ENCODE data around the gene EEF1G. TPM values are rescaled to one million over a fixed set of nuclear protein-coding genes. Genes with fewer than 3 reads are reported as not detected.
"Not testable (repeated sequence)": the region's sequence is repeated elsewhere in the genome, so short reads cannot be mapped to it uniquely, and the experiment has no call there.

Gene EEF1G
- total RNA-seq, 1 donor from 2014 or later, result 865 TPM

DNA sequence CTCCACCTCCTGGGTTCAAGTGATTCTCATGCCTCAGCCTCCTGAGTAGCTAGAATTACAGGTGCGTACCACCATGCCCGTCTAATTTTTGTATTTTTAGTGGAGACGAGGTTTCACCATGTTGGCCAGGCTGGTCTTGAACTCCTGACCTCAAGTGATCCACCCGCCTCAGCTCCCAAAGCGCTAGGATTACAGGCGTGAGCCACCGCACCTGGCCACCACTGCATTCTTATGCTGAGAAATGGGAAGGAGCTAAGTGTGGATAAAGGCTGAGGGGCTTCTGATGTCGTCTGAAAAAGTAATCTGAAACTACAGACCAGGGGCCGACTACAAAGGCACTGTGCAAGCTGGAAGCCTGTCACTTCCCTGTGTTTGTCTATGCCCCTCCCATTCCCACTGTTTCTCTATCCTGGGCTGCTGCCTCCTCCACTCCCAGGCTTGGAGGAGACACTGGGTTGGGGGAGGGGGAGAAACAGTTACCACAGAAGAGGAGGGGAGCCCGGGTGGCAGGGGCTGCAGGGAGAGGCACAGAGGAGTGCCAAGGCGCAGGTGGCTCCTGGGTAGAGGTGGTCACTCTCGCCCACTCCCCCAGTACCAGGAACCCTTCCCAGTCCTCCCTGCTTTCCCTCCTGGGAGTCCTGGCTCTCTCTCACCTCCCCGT is 30.9 kb upstream of the EEF1G start:
- no peak for DNase-seq (ENCODE audit: low spot score)

DNA sequence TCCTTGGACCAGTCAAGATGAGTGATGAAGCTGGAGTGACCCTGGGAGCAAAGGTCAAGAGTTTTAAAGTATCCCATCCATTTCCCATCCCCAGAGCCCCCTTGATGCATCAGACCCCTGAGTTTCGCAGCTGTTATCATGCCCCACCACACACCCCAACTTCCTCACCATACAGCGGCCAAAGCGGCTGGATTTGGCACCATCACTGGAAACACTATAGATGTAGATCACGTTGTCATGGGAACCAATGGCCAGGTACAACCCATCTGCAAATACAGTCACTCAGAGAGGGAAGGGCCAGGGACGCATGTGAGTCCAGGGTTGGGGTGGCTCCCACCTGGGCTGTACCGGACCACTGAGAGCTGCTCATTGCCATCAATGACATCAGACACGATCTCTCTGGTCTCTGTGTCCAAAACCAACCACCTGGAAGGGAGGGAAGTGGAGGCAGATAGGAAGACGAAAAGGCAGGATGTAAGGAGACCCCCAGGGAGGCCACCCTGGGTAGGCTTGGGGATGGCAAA is 30.1 kb upstream of the EEF1G start:
- no peak for DNase-seq (ENCODE audit: low spot score)

DNA sequence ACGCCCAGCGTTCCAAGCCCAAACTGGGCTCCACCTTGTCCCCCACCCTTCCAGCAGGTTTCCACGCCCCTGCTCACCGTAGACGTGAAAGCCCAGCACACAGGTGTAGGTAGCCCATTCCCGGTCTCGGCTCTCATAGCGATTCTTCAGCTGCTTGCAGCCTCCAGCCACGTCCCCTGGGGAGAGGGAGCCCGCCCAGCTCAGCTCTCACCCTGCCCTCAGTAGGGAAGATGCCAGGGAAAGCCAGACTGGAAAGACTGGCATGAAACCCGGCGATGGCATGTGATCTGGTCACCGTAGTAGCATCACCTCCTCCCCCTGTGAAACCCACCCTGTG is 29.3 kb upstream of the EEF1G start:
- DNase-seq (ENCODE audit: low spot score), result no peak

DNA sequence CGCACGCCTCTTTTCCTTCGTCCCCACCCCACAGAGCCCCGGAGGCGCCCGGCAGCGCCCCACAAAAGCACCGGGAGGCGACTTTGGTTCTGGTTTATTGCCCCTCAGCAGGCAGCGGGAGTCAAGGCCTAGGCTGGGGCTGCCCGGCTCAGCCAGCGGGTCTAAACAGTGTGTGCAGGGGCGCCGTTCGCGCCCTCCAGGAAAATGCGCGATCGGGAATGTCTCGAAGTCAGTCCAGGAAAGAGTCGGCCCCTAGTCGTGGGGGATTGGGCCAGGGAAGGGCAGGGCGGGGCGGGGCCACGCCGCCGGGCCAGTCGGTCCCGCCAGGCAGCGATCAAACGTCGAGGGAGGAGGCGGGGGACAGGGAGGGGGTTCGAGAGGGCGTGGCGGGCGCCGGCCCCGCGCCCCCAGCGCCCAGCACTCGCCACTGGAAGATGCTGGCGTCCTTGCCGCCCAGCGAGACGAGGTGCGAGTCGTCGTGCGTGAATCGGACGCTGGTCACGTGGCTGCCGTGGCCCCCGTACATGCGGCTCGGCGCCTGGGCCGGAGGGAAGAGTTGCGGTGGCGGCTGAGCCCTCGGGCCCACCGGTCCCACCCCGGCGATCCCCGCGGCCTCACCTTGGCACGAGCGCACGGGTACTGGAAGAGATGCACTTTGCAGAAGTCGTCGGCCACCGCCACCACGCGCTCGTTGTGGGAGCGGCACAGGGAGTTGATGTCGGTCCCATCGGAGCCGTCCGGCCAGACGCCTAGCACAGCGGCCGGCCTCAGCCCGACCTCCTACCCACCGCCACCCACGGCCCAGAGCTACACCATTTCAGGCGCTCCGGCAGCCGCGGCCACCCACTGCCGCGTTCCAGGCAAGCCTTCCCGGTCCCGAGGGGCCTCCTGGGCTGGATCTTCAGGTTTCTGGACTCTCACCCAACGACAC is 28.7 kb upstream of the EEF1G start:
- DNase-seq (ENCODE audit: low spot score), result no peak

DNA sequence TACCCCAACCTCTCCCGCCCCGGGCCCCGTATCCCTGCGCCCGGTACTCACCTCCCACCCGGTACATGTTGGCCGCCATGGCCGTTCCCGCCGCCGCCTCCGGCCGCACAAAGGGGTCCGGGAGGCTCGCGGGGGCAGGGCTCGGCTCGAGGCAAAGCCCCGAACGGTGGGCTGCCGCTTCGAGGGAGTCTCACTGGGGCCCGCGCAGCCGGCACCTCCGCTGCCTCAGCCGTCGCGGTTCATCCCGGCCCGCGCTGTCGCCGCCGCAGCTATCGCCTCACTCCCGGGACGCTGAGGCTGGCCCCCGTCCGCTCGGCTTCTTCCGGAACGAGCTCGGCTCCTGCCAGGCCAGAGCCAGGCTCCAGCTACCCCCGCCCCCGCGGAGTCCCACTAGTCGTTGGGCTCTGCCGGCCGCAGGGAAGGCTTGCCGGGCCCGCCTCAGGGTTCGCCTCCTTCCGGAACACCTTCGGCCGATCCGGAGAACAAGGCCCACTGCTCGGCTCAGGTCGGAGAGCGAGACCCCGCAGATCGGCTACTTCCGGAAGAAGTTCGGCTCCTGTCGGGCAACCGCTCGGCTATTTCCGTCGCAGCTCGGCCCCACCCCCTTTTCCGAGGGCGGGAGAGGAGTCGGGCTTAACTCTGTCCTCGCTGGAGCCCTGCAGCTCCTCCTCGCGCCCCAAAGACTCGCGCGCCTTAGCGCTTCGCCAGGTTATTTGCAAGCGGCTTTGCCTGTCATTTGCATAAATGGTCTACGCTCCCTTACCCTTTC is 27.9 kb upstream of the EEF1G start, which contains the start of gene MTA2:
TSS of gene MTA2 (minus strand) at position 494 of the 769 bp plus-strand sequence. CDS start at position 79, 415 bp downstream.
- peak; percentile 99 for DNase-seq (ENCODE audit: low spot score)

DNA sequence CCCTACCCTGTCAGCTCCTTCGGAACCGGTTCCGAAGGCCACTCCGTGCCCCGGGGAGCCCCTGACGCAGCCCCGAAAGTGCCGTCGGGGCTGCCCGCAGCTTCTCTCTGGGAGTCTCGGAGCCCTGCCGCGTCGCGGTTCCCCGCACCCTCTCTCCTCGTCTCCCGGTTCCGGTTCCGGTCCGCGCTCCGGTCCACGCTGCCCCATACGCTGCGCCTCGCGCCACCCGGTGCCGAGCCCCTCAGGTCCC is 27.4 kb upstream of the EEF1G start:
- no peak for DNase-seq (ENCODE audit: low spot score)

DNA sequence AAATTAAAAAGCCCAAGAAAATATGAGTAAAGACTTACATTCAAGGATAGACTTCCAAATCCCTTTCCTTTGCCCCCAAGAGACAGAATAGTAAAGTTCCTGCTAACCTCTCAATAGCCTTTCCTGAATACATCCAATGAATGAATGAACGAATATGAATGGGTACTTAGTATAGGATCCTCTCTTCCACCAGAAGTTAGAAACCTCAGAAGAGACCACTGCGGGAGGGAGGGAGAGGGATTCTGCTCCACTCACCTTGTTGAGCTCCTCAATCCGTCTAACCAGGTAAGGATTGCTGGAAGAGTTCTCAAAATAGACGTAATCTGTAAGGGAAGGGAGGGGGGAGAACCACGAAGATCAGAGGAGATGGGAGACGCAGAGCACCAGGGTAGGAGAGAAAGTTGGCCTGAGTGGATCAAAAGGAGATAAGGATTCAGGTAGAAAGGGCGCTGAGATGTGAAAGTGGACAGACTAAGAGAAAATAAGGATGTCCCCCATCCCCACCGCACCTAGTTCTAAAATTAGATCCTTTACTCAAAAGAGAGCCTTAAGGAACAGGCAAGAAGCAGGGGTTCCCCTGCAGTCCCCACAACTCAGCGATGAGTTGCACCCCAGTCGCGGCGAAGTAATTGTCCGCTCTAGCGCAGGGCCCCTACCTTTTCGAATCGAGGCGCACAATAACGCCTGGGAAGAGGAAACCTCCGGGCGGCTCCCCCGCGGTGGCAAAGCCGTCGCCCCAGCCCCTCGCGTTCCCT is 26.9 kb upstream of the EEF1G start:
- no peak for DNase-seq (ENCODE audit: low spot score)

DNA sequence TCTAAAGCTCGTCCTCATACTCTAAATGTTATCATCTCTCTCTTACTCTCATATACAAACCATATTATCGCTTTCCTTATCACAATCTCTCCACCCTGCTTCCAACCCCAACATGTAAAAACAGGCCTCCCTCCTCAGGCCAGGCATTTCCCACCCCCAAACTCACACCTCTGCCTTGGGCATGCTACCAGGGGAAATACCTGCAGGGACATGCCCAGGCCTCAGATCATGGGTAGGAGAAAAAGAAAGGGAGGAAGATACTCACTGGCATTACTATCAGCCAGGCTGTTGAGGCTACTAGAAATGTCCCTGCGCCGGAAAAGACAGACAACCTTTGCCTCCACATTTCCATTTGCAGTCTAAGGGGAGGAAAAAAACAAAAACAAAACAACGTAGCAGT is 26.2 kb upstream of the EEF1G start:
- DNase-seq (ENCODE audit: low spot score), result no peak

DNA sequence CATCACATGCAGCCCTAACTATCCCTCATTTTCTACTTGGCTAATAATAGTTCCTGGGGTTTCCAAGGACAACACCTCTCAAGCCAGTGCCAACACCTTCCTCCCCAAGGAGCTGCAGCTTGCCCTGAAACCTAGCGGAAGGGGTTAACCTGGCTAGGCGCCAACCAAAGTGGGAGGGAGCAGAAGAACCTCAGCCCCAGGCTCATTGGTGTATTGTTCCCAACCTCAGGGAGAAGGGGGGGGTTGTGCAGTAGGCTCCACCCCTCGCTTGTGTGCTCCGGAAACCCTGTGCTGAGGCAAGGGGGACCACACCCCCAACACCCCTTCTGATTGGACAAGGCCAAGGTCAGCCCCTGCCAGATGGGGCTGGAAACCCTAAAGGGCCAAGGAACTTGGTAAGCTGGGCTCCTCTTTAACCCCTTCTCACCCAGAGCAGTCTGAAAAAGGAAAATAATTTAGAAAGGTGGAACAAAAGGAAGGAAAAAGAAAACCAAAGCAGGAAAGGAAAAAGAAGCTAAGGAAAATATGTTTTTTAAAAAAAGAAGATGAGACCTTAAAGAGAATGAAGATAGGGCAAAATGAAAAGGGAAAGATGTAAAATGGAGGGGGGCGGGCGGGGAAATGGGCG is 25.5 kb upstream of the EEF1G start:
- no peak for DNase-seq (ENCODE audit: low spot score)

DNA sequence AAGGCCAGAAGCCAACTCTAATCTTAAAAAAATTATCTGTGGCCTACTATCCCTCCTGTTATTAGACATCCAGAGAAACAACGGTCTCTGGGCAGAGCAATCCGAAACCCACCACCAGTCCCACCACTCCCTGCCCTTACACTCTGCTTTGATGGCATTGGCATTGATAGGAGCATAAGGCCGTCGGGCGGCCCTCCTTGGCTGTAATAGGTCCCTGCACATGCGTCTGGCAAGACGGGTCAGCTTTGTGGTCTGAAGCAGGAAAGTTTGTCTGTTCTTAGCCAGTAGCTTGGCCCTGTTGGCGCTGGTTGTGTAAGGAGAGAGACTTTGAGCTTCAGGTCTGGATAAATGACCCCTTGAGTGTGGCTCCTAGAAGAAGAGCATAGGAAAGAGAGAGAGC is 21.4 kb upstream of the EEF1G start:
- no peak for DNase-seq (ENCODE audit: low spot score)

DNA sequence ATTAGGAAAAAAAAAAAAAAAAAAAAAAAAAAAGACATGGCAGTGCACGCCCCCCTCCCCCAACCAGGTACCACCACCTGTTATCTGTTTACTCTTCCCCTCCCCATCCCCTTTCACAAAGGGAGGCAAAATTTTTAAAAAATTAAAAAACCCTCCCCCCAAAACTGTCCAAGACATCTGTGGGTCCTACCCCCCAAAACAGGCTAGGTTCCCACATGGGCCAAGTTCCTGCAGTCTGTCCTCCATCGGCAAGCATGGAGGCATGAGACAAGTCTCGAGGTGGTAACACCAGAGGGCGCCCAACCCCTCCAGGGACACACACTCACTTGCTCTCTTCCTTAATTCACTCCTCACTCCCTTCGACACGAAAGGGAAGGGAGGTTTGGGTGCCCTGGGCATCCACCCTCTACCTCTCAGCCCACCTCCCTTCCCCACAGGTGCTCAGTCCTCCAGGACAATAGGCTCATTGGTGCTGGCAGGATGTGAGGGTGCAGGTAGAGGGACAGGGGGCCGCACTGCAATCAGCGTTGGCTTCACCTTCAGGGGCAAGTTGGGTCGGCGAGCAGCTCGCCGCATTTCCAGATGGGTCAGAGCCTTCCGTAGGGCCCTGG is 19.8 kb upstream of the EEF1G start:
- no peak for DNase-seq (ENCODE audit: low spot score)

DNA sequence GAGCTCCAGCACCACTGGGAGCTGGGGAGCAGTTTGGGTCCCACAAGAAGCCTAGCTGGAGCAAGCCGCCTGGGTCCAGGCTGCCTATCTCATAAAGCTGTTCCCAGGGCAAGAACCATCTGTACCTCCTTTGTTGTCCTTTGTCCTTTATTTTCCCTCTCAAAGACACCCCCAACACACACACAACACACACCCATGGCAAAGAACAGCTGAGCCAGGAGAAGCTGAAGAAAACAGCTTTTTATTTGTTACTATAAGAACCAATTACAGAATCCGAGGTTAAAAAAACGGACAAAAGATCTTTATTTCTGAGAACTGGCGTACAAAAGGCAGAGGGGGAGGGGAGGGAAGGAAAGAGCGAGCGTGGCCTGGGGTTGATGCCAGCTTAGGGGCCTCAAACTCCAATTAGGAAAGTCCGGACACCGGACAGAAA is 19.3 kb upstream of the EEF1G start:
- DNase-seq (ENCODE audit: low spot score), result no peak

DNA sequence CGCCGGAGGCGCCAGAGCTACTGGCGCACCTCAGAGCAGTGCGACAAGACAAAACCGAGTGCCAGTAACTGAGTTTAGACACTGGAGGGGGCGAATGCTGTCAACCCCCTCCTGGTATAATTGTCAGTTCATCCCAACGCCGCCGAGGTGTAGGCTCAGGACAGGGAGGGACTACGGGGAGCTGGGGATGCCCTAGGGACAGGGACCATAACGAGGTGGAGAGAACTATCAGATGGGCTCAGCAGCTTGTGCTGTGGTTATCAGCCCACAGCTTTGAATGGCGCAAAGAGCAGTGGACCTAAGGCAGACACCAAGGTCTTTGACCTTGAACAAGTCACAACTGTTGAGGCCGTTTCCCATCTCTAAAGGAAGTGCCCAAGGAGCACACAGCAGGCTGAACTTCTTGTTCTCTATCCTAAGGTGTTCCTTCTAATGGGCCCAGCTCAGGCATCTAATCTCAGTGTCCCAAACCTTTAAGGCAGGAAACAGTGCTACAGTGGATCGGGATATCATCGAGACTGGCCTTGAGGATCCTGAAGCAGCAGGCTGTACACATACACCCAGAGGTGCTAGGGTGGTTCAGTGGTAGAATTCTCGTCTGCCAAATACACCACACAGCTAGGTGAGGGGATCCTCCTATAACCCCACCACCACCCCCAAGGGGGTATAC is 18.6 kb upstream of the EEF1G start:
- no peak for DNase-seq (ENCODE audit: low spot score)

DNA sequence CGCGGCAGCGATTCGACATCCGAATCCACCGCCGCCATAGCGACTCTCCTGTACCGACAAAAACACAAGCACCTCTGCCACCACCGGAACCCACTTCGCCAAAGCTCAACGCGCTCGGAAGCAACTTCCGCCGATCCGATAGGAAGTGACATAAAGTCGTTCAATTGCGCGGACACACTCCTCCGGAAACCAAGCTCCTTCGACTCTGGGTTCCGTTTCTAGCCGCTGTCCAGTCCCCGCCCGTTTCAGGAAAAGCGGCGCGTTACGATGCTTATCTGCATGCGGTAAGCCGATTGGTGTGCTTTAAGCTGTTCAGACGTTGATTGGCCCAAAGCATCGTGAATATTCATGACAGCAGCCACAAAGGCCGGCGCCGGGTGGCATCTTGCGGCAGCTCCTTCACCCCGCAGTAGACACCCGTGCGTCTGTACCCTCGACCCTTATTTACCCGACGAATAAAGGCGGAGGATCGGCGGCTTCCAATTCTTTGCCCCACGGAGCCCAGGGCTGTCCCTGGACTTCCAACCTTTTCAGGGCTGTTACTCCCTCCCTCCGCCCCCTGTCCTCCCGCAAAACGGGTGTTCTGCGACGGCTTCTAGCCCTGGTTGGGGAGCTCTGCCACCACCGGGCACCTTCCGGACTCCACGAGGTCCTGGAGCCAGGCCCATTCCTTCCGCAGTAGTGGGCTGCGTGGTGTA is 17.9 kb upstream of the EEF1G start, which contains the start of gene TUT1:
TSS of gene TUT1 (minus strand) at position 76 of the 698 bp plus-strand sequence. CDS start at position 38, 38 bp downstream.
- DNase-seq (ENCODE audit: low spot score), result peak; percentile 97

DNA sequence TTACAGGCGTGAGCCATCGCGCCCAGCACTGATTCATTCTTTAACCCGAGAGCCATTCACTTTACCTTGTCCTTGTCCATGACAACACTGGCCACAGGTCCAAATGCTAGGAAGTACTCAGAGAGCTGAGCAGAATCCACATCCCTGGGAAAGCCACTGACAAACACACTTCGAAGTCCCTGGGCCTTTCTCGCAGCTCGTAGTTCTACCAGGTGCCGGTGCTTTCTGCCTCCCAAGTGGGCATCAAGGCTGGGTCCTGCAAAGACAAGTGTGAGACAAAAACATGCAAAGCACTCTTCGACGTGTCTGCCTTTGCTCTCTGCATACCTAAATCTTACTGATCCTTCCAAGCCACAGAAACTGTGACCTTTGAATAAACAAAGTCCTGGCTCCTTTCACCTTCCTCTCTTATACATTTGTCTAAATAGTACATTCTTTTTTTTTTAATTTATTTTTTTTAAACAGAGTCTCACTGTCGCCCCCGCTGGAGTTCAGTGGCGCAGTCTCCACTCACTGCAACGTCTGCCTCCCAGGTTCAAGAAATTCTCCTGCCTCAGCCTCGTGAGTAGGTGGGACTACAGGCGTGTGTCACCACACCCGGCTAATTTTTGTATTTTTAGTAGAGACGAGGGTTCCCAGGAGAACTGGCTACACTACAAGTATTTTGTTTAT is 15.4 kb upstream of the EEF1G start:
- DNase-seq (ENCODE audit: low spot score), result no peak

DNA sequence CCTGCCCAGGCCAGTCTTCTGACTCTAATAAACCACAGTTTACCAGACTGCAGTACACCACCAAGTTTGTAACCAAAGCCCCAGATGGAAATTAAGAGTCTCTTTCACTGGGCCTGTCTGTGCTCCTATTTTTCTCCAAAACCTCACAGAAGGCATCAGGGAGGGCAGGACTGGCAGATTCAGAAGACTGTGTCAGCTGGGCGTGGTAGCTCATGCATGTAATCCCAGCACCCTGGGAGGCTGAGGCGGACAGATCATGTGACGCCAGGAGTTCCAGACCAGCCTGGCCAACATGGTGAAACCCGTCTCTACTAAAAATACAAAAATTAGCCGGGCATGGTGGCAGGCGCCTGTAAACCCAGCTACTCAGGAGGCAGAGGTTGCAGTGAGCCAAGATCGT is 11.7 kb upstream of the EEF1G start:
- DNase-seq (ENCODE audit: low spot score), result not testable (repeated sequence)

DNA sequence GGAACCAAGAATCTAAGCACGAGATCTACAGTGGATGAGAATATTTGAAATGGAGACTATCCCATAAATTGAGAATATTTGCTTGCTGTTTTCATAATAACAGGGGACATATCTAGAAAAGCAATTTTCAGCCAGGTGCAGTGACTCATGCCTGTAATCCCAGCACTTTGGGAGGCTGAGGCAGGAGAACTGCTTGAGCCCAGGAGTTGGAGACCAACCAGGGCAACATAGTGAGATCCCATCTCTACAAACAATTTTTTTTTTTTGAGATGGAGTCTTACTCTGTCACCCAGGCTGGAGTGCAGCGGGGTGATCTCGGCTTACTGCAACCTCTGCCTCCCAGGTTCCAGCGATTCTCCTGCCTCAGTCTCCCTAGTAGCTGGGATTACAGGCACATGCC is 8.0 kb upstream of the EEF1G start:
- DNase-seq (ENCODE audit: low spot score), result not testable (repeated sequence)
